IMR-90 (cell line): ENCODE data around the gene MEIKIN. TPM values are rescaled to one million over a fixed set of nuclear protein-coding genes. Genes with fewer than 3 reads are reported as not detected.

Source experiments
- ATAC-seq: fragments of 200-7000 bp; cut with Tn5 transposase; 2 replicates; pipeline ENCODE4 v1.9.1; 2020; ENCODE audit warnings: low read depth, mild to moderate bottlenecking, moderate library complexity
- BruUV-seq: library from RNA; stranded (reverse); fragments of 400-500 nt; replicated peaks from 2 replicates; lab custom pipeline; 2021; lab: Mats Ljungman, UMichigan
- CTCF ChIA-PET: fragments of 300-600 bp; formaldehyde crosslinking; extraction: SDS; loops from one replicate; lab custom pipeline; 2021; ENCODE audit warnings: antibody characterized with exemption; lab: Yijun Ruan, JAX
- POLR2A ChIA-PET: fragments of 300-600 bp; sonication (Branson Sonifier 250); formaldehyde crosslinking; loops from one replicate; lab custom pipeline; 2022; ENCODE audit warnings: antibody characterized with exemption; ENCODE audit not compliant: unreplicated experiment; lab: Charles Lee
- DNase-seq: peaks from one replicate; pipeline ENCODE4 v3.0.0; 2013
- H2AFZ ChIP-seq: replicated peaks from 2 replicates; pipeline ENCODE3; 2013; ENCODE audit warnings: low read length, mild to moderate bottlenecking; ENCODE audit not compliant: poor library complexity
- H2AK5ac ChIP-seq: 2 replicates; pipeline ENCODE4 v1.6.1; 2013; ENCODE audit warnings: low read depth, low read length, inconsistent platforms
- H2AK9ac ChIP-seq: replicated peaks from 2 replicates; pipeline ENCODE3; 2013; ENCODE audit warnings: mild to moderate bottlenecking, low read depth, low read length, moderate library complexity; ENCODE audit not compliant: poor library complexity
- H2BK120ac ChIP-seq: 2 replicates; pipeline ENCODE4 v1.6.1; 2013; ENCODE audit warnings: low read depth, low read length, inconsistent platforms
- H2BK15ac ChIP-seq: 3 replicates; pipeline ENCODE4 v1.6.1; 2013; ENCODE audit warnings: low read depth, low read length, inconsistent platforms
- H2BK20ac ChIP-seq: 2 replicates; pipeline ENCODE4 v1.6.1; 2013; ENCODE audit warnings: low read depth, mild to moderate bottlenecking, inconsistent platforms, low read length, moderate library complexity
- H2BK5ac ChIP-seq: 2 replicates; pipeline ENCODE4 v1.6.1; 2013; ENCODE audit warnings: mild to moderate bottlenecking, low read depth, low read length, inconsistent platforms; ENCODE audit not compliant: poor library complexity, severe bottlenecking
- H3K14ac ChIP-seq: replicated peaks from 2 replicates; pipeline ENCODE4 v1.6.1; 2013; ENCODE audit warnings: low read depth, low read length, inconsistent platforms
- H3K18ac ChIP-seq: 2 replicates; pipeline ENCODE4 v1.6.1; 2013; ENCODE audit warnings: low read depth, low read length, control low read depth
- H3K23ac ChIP-seq: 2 replicates; pipeline ENCODE4 v1.6.1; 2013; ENCODE audit warnings: low read depth, low read length, inconsistent platforms
- H3K27ac ChIP-seq: 2 replicates; pipeline ENCODE4 v1.5.1; 2013; ENCODE audit warnings: mild to moderate bottlenecking, control low read depth, low read length; ENCODE audit not compliant: insufficient read depth
- H3K27me3 ChIP-seq: 2 replicates; pipeline ENCODE4 v1.6.1; 2013; ENCODE audit warnings: low read length; ENCODE audit not compliant: control insufficient read depth, insufficient read depth
- H3K36me3 ChIP-seq: 2 replicates; pipeline ENCODE4 v1.6.1; 2013; ENCODE audit warnings: low read length, mixed read lengths; ENCODE audit not compliant: control insufficient read depth, insufficient read depth
- H3K4ac ChIP-seq: 2 replicates; pipeline ENCODE4 v1.6.1; 2013; ENCODE audit warnings: low read depth, low read length, inconsistent platforms
- H3K4me1 ChIP-seq: 2 replicates; pipeline ENCODE4 v1.6.1; 2013; ENCODE audit warnings: low read length, mixed read lengths; ENCODE audit not compliant: control insufficient read depth, insufficient read depth
- H3K4me2 ChIP-seq: 2 replicates; pipeline ENCODE4 v1.6.1; 2013; ENCODE audit warnings: low read depth, mild to moderate bottlenecking, control low read depth, low read length, moderate library complexity
- H3K4me3 ChIP-seq: 2 replicates; pipeline ENCODE4 v1.5.1; 2013; ENCODE audit warnings: low read depth, mild to moderate bottlenecking, control low read depth, low read length, moderate library complexity; ENCODE audit not compliant: insufficient read depth
- H3K56ac ChIP-seq: 2 replicates; pipeline ENCODE4 v1.6.1; 2013; ENCODE audit warnings: low read length, inconsistent platforms; ENCODE audit not compliant: insufficient read depth; ENCODE audit errors: extremely low read depth
- H3K79me1 ChIP-seq, 2 experiments: 2 replicates each; pipeline ENCODE4 v1.6.1; 2013; ENCODE audit warnings: low read length in 2 of 2, inconsistent platforms in 1 of 2, low read depth in 1 of 2
- H3K9ac ChIP-seq: 2 replicates; pipeline ENCODE4 v1.6.1; 2013; ENCODE audit warnings: low read depth, low read length, control low read depth
- H3K9me1 ChIP-seq: 2 replicates; pipeline ENCODE4 v1.6.1; 2013; ENCODE audit warnings: low read length, inconsistent platforms; ENCODE audit not compliant: insufficient read depth
- H3K9me3 ChIP-seq: 2 replicates; pipeline ENCODE4 v1.6.1; 2013; ENCODE audit warnings: low read length; ENCODE audit not compliant: control insufficient read depth, insufficient read depth
- H4K20me1 ChIP-seq: 2 replicates; pipeline ENCODE4 v1.6.1; 2013; ENCODE audit warnings: low read length, inconsistent platforms; ENCODE audit not compliant: insufficient read depth
- H4K5ac ChIP-seq: 2 replicates; pipeline ENCODE4 v1.6.1; 2013; ENCODE audit warnings: mild to moderate bottlenecking, low read depth, low read length, control low read depth
- H4K8ac ChIP-seq, 2 experiments: 2 replicates each; pipeline ENCODE4 v1.6.1; 2013; ENCODE audit warnings: low read depth in 2 of 2, low read length in 2 of 2, control low read depth in 1 of 2, inconsistent platforms in 1 of 2
- H4K91ac ChIP-seq: 2 replicates; pipeline ENCODE4 v1.6.1; 2013; ENCODE audit warnings: low read depth, low read length, inconsistent platforms; ENCODE audit not compliant: insufficient read depth
- BHLHE40 ChIP-seq: fragments of 150-350 bp; IDR thresholded peaks from 2 replicates; pipeline ENCODE4 v1.6.1; 2016; ENCODE audit warnings: mild to moderate bottlenecking, low read depth, low read length
- CEBPB ChIP-seq: IDR thresholded peaks from 2 replicates; pipeline ENCODE4 v1.6.1; 2012; ENCODE audit warnings: low read depth, low read length, improper control_type of control experiment
- CHD1 ChIP-seq: IDR thresholded peaks from 2 replicates; pipeline ENCODE4 v1.6.1; 2012; ENCODE audit warnings: low read depth, low read length, improper control_type of control experiment
- CTCF ChIP-seq: conservative IDR thresholded peaks from 2 replicates; pipeline ENCODE4 v1.5.1; 2012; ENCODE audit warnings: mild to moderate bottlenecking, low read depth, low read length, improper control_type of control experiment
- ELK1 ChIP-seq: fragments of 150-350 bp; IDR thresholded peaks from 2 replicates; pipeline ENCODE4 v1.6.1; 2016; ENCODE audit warnings: low read depth, mild to moderate bottlenecking, low read length, moderate library complexity, borderline replicate concordance
- FOS ChIP-seq: fragments of 150-350 bp; IDR thresholded peaks from 2 replicates; pipeline ENCODE4 v1.6.1; 2016; ENCODE audit warnings: low read depth, low read length
- MAFK ChIP-seq: IDR thresholded peaks from 2 replicates; pipeline ENCODE4 v1.6.1; 2012; ENCODE audit warnings: low read depth, low read length, improper control_type of control experiment
- MAZ ChIP-seq: IDR thresholded peaks from 2 replicates; pipeline ENCODE4 v1.6.1; 2012; ENCODE audit warnings: low read depth, mild to moderate bottlenecking, low read length, improper control_type of control experiment, moderate library complexity, borderline replicate concordance
- MXI1 ChIP-seq: IDR thresholded peaks from 2 replicates; pipeline ENCODE4 v1.6.1; 2012; ENCODE audit warnings: low read depth, mild to moderate bottlenecking, low read length, moderate library complexity, borderline replicate concordance
- NFE2L2 ChIP-seq: fragments of 150-350 bp; IDR thresholded peaks from 2 replicates; pipeline ENCODE4 v1.6.1; 2016; ENCODE audit warnings: low read depth, mild to moderate bottlenecking, low read length
- POLR2A ChIP-seq: IDR thresholded peaks from 2 replicates; pipeline ENCODE4 v1.6.1; 2012; ENCODE audit warnings: mild to moderate bottlenecking, low read depth, low read length
- RAD21 ChIP-seq: IDR thresholded peaks from 2 replicates; pipeline ENCODE4 v1.6.1; 2012; ENCODE audit warnings: low read length, improper control_type of control experiment
- RCOR1 ChIP-seq: IDR thresholded peaks from 2 replicates; pipeline ENCODE4 v1.6.1; 2012; ENCODE audit warnings: mild to moderate bottlenecking, low read length, improper control_type of control experiment; ENCODE audit not compliant: insufficient replicate concordance
- RFX5 ChIP-seq: IDR thresholded peaks from 2 replicates; pipeline ENCODE4 v1.8.0; 2012; ENCODE audit warnings: low read depth, mild to moderate bottlenecking, low read length, moderate library complexity
- SMC3 ChIP-seq: fragments of 150-350 bp; IDR thresholded peaks from 2 replicates; pipeline ENCODE4 v1.6.1; 2016; ENCODE audit warnings: low read depth, mild to moderate bottlenecking, antibody characterized with exemption, low read length, moderate library complexity
- WGBS, 2 experiments: methylation state at CpG; one replicate each; pipeline versions ENCODE4 v1.1.5 to v1.1.7; 2013; ENCODE audit warnings: missing lambda C conversion rate in 2 of 2; ENCODE audit not compliant: insufficient read length in 1 of 2; ENCODE audit errors: extremely low coverage in 2 of 2; 5-methylcytosine and 5-hydroxymethylcytosine counted together
- dilution Hi-C: fragments of 300-500 bp; cut with HindIII; formaldehyde crosslinking; loops from one replicate; pipeline ENCODE4 v1.14.3; 2018; ENCODE audit warnings: low sequenced_read_pairs; ENCODE audit not compliant: unreplicated experiment
- in situ Hi-C: fragments of 300-500 bp; cut with MboI; formaldehyde crosslinking; loops from 3 replicates; pipeline ENCODE4 v1.14.3; 2019; ENCODE audit warnings: low sequenced_read_pairs, inconsistent platforms, mixed read lengths
- intact Hi-C: fragments of 100-400 bp; cut with micrococcal nuclease; formaldehyde crosslinking; loops from 2 replicates; pipeline ENCODE4 v1.10.0; 2022
- polyA plus RNA-seq, 3 experiments: library from polyadenylated mRNA; depleted of rRNA; stranded (reverse); fragments of >200 nt; gene quantifications; 2 replicates each; pipeline ENCODE4 v1.2.3, GENCODE V29; 2012; ENCODE audit warnings: low replicate concordance in 1 of 3
- total RNA-seq: library from RNA; depleted of rRNA; stranded (reverse); fragments of >200 nt; gene quantifications from 2 replicates; pipeline ENCODE4 v1.2.3, GENCODE V29; 2012
- TF ChIP-seq, protein P1 (sequence below): fragments of 150-350 bp; IDR thresholded peaks from 2 replicates; pipeline ENCODE4 v1.6.1; 2017; ENCODE audit warnings: mild to moderate bottlenecking, antibody characterized with exemption, low read length, low read depth

MEIKIN gene
- total and polyA plus RNA-seq, 2 of the 4 experiments (the other 2 are of a cell fraction) = not detected

DNA sequence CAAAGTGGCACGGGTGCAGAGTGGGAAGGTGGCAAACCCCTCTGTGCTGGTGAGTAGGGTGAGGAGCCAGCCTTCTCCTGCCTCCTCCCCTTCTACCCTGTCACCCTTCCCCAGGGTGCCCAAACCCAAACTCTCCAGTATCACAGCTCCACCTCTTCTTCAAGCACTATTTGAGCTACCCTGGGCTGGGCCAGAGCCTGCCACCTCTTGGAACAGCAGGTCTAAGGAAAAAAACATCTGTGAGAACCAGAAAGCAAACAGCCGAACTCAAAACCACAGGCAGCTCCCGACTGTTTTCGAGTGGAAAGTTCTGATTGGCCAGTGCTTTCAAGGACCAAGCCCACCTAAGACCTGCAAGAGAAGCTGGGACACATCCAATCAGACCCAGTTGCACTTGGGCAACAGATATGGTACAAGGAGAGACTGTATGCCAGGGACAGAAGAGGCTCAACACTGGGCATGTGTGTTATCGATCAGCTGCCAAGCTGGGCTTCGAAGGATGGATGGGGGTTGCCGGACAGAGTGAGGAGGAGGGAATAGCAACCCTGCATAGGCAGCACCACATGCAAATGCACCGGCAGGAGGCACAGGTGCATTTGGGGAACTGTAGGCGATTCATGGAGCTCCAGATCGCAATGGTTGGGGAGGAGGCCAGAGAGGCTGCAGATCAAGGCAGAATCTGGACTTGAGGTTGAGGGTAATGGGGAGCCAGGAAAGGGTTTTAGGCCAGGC, 46.3 kb upstream of the MEIKIN start:
- BruUV-seq = no TSS peak
- Histone ChIP-seq H2AFZ (no peak overlapping the region), H3K27ac (no peak overlapping the region), H4K8ac (no peak overlapping the region), H3K27me3 (peaks cover 25% of the 10 kb centered on the region), H4K5ac (no peak overlapping the region), H2BK5ac (no peak overlapping the region), H3K79me1 (no peaks in the 10 kb centered on the region), H3K4me1 (no peaks in the 10 kb centered on the region), H3K4me3 (no peak overlapping the region), H4K20me1 (no peaks in the 10 kb centered on the region), H2AK5ac (no peak overlapping the region), H2BK15ac (no peak overlapping the region), H2AK9ac (no peak overlapping the region), H4K91ac (no peak overlapping the region), H3K18ac (no peak overlapping the region), H3K9me3 (no peaks in the 10 kb centered on the region), H3K56ac (no peak overlapping the region), H3K9ac (no peak overlapping the region), H3K23ac (no peak overlapping the region), H3K4me2 (no peak overlapping the region), H2BK20ac (no peak overlapping the region), H3K14ac (no peak overlapping the region), H3K9me1 (no peaks in the 10 kb centered on the region), H3K36me3 (no peaks in the 10 kb centered on the region), H2BK120ac (no peak overlapping the region), H3K4ac (no peak overlapping the region)
- WGBS, 2 experiments = 40% methylated on average over 4 of the region's 10 CpGs; no CpG with 5 or more reads in 1 of the 2 experiments
- ATAC-seq = no peak
- dilution Hi-C loops = no loop called here
- no peak for DNase-seq
- intact Hi-C loops = no loop called here
- in situ Hi-C loops = no loop called here
- ChIA-PET CTCF (interaction anchor here (0.6 kb wide), 1 partner anchor 488 kb away, joined by 4 read pairs; no protein-coding TSS in a partner anchor), POLR2A (no interaction called here)
- no peak for TF ChIP-seq RFX5
- no peak for TF ChIP-seq CEBPB
- TF ChIP-seq RCOR1 = no peak
- no peak for TF ChIP-seq CTCF
- no peak for TF ChIP-seq ELK1
- no peak for TF ChIP-seq NFE2L2
- no peak for TF ChIP-seq MAZ
- TF ChIP-seq CHD1 = no peak
- TF ChIP-seq FOS = no peak
- TF ChIP-seq POLR2A = no peak
- TF ChIP-seq BHLHE40 = no peak
- TF ChIP-seq, protein P1, sequence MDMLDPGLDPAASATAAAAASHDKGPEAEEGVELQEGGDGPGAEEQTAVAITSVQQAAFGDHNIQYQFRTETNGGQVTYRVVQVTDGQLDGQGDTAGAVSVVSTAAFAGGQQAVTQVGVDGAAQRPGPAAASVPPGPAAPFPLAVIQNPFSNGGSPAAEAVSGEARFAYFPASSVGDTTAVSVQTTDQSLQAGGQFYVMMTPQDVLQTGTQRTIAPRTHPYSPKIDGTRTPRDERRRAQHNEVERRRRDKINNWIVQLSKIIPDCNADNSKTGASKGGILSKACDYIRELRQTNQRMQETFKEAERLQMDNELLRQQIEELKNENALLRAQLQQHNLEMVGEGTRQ = no peak
- no peak for TF ChIP-seq SMC3
- no peak for TF ChIP-seq MXI1
- no peak for TF ChIP-seq RAD21
- TF ChIP-seq MAFK = no peak
